ENCODE data around the gene H1-8.

H1-8 gene

DNA sequence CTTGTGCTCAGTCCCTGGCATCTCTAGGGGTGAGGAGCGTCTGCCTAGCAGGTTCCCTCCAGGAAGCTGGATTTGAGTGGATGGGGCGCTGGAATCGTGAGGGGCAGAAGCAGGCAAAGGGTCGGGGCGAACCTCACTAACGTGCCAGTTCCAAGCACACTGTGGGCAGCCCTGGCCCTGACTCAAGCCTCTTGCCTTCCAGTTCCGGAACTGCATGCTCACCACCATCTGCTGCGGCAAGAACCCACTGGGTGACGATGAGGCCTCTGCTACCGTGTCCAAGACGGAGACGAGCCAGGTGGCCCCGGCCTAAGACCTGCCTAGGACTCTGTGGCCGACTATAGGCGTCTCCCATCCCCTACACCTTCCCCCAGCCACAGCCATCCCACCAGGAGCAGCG lies 9.6 kb upstream of the H1-8 start:
- no peak for DNase-seq (ENCODE audit: low read depth)
- TF ChIP-seq, protein P1, sequence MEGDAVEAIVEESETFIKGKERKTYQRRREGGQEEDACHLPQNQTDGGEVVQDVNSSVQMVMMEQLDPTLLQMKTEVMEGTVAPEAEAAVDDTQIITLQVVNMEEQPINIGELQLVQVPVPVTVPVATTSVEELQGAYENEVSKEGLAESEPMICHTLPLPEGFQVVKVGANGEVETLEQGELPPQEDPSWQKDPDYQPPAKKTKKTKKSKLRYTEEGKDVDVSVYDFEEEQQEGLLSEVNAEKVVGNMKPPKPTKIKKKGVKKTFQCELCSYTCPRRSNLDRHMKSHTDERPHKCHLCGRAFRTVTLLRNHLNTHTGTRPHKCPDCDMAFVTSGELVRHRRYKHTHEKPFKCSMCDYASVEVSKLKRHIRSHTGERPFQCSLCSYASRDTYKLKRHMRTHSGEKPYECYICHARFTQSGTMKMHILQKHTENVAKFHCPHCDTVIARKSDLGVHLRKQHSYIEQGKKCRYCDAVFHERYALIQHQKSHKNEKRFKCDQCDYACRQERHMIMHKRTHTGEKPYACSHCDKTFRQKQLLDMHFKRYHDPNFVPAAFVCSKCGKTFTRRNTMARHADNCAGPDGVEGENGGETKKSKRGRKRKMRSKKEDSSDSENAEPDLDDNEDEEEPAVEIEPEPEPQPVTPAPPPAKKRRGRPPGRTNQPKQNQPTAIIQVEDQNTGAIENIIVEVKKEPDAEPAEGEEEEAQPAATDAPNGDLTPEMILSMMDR (IDR thresholded peaks at IDR 0.05; ENCODE audit: low read depth, low read length, missing control alignments) = no peak
- H3K4me3 ChIP-seq (ENCODE audit: low read depth, low read length) = no peak overlapping the region
- in situ Hi-C loops (cut with HindIII; ENCODE audit: low sequenced_read_pairs) = no loop called here

DNA sequence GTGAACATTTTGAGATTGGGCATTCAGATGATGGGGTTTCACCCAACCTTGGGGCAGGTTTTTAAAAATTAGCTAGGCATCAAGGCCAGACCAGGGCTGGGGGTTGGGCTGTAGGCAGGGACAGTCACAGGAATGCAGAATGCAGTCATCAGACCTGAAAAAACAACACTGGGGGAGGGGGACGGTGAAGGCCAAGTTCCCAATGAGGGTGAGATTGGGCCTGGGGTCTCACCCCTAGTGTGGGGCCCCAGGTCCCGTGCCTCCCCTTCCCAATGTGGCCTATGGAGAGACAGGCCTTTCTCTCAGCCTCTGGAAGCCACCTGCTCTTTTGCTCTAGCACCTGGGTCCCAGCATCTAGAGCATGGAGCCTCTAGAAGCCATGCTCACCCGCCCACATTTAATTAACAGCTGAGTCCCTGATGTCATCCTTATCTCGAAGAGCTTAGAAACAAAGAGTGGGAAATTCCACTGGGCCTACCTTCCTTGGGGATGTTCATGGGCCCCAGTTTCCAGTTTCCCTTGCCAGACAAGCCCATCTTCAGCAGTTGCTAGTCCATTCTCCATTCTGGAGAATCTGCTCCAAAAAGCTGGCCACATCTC lies 8.4 kb upstream of the H1-8 start:
- no peak for DNase-seq (ENCODE audit: low read depth)
- in situ Hi-C loops (cut with HindIII; ENCODE audit: low sequenced_read_pairs) = no loop called here
- H3K4me3 ChIP-seq (ENCODE audit: low read depth, low read length) = no peak overlapping the region
- TF ChIP-seq, protein P1 (IDR thresholded peaks at IDR 0.05; ENCODE audit: low read depth, low read length, missing control alignments) = no peak

DNA sequence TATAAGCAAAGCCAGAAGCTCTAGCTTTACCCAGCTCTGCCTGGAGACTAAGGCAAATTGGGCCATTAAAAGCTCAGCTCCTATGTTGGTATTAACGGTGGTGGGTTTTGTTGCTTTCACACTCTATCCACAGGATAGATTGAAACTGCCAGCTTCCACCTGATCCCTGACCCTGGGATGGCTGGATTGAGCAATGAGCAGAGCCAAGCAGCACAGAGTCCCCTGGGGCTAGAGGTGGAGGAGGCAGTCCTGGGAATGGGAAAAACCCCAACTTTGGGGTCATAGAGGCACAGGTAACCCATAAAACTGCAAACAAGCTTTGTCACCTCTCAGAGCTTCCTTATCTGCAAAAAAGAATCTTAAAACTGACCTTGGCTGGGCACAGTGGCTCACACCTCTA lies 7.9 kb upstream of the H1-8 start:
- TF ChIP-seq, protein P1 (IDR thresholded peaks at IDR 0.05; ENCODE audit: low read depth, low read length, missing control alignments) = no peak
- in situ Hi-C loops (cut with HindIII; ENCODE audit: low sequenced_read_pairs) = no loop called here
- no peak for DNase-seq (ENCODE audit: low read depth)
- no peak overlapping the region for H3K4me3 ChIP-seq (ENCODE audit: low read depth, low read length)

DNA sequence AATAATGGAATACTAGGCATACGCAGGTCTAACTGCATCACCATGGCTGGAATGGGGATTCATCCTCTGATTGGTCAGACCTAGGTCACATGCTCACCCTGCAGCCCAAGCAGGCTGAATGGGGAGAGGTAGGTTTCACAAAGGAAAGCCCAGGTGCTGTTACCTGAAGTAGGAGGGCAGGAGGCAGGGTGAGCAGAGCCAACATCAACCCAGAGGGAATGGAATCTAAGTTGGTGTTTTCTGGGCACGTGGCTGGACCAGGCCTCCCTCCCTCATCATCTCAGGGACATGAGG lies 6.7 kb upstream of the H1-8 start:
- DNase-seq (ENCODE audit: low read depth) = no peak
- in situ Hi-C loops (cut with HindIII; ENCODE audit: low sequenced_read_pairs) = no loop called here
- TF ChIP-seq, protein P1 (IDR thresholded peaks at IDR 0.05; ENCODE audit: low read depth, low read length, missing control alignments) = no peak
- no peak overlapping the region for H3K4me3 ChIP-seq (ENCODE audit: low read depth, low read length)

DNA sequence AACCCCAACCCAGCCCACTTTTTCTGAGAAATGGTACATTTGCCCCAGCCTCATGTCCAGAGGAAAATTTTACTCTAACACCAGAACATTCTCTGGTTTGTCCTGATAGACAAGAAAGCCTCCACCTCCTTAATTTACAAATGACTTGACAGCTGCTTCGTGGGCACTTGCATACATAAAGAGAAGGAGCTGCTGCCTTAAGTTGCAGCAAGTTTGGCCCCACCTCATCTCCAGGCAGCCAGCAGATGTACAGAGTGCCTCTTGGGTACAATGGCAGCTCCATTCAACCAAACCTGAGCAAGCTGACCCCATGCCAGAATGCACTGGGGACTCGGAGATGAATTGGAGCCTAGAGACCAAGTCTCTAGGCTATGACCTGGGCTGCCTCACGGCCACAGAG lies 6.2 kb upstream of the H1-8 start:
- TF ChIP-seq, protein P1 (IDR thresholded peaks at IDR 0.05; ENCODE audit: low read depth, low read length, missing control alignments) = no peak
- in situ Hi-C loops (cut with HindIII; ENCODE audit: low sequenced_read_pairs) = no loop called here
- no peak for DNase-seq (ENCODE audit: low read depth)
- H3K4me3 ChIP-seq (ENCODE audit: low read depth, low read length) = no peak overlapping the region

DNA sequence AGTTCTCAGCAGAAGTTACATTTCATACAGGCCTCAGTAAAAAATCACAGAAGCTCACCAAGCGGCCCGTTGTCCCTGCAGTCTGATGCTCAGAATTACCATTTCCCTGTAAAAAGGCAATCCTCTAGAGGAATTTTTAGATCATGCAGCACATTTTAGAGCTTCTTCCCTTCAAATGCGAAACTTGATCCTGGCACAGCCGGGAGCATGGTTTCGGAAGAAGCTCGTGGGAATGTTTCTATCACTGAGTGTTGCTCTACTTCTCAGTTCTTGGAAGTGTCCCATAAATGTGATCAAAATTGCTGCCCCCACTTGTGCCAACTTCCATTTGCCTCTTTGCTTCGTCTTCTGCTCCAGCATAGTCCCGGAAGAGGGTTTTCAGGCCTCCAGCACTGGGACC lies 3.8 kb upstream of the H1-8 start:
- in situ Hi-C loops (cut with HindIII; ENCODE audit: low sequenced_read_pairs) = no loop called here
- no peak for DNase-seq (ENCODE audit: low read depth)
- TF ChIP-seq, protein P1 (IDR thresholded peaks at IDR 0.05; ENCODE audit: low read depth, low read length, missing control alignments) = no peak
- H3K4me3 ChIP-seq (ENCODE audit: low read depth, low read length) = no peak overlapping the region
